GM12891 (cell line): ENCODE results near the gene YARS1.

ENCODE experiments used
- POLR2A ChIP-seq: IDR thresholded peaks from 2 replicates; pipeline ENCODE4 v1.6.1; 2011; ENCODE audit warnings: low read depth, low read length, control low read depth
- POLR2AphosphoS5 ChIP-seq: IDR thresholded peaks from 2 replicates; pipeline ENCODE4 v1.6.1; 2011; ENCODE audit warnings: low read depth, low read length, control low read depth
- POU2F2 ChIP-seq: IDR thresholded peaks from 2 replicates; pipeline ENCODE4 v1.6.1; 2011; ENCODE audit warnings: low read depth, mild to moderate bottlenecking, control low read depth, low read length, moderate library complexity
- SPI1 ChIP-seq: IDR thresholded peaks from 2 replicates; pipeline ENCODE4 v1.6.1; 2011; ENCODE audit warnings: low read depth, low read length, control low read depth
- TAF1 ChIP-seq: IDR thresholded peaks from 2 replicates; pipeline ENCODE4 v1.6.1; 2011; ENCODE audit warnings: low read depth, low read length, control low read depth

GRCh38 chr1:32771561-32772280 lies 45.4 kb downstream of the YARS1 start:
- no peak for TF ChIP-seq POLR2A
- TF ChIP-seq POLR2AphosphoS5 = no peak
- no peak for TF ChIP-seq SPI1
- TF ChIP-seq TAF1 = no peak
- TF ChIP-seq POU2F2 = no peak
